Stimulated activated CD8-positive, alpha-beta memory T cell treated with anti-CD3 and anti-CD28 coated beads, Interleukin-7, amount 100 ng/mL, for 1 hour (primary cell): ENCODE results near the gene AAMP.
"Not testable (repeated sequence)": the region's sequence is repeated elsewhere in the genome, so short reads cannot be mapped to it uniquely, and the experiment has no call there.

Experiments used
- DNase-seq, 2 donors: peaks; one replicate each; pipeline ENCODE4 v3.0.0-alpha.2; 2020; ENCODE audit warnings: low read depth in 2 of 2

AAMP gene, protein sequence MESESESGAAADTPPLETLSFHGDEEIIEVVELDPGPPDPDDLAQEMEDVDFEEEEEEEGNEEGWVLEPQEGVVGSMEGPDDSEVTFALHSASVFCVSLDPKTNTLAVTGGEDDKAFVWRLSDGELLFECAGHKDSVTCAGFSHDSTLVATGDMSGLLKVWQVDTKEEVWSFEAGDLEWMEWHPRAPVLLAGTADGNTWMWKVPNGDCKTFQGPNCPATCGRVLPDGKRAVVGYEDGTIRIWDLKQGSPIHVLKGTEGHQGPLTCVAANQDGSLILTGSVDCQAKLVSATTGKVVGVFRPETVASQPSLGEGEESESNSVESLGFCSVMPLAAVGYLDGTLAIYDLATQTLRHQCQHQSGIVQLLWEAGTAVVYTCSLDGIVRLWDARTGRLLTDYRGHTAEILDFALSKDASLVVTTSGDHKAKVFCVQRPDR

GRCh38 chr2:218269900-218270720 lies at the start of gene AAMP, which contains the start of gene PNKD:
TSS of gene AAMP (minus strand) at chr2:218270137. CDS start at chr2:218270086, 51 bp downstream.
TSS of gene PNKD (plus strand) at chr2:218270519. CDS start at chr2:218270536, 17 bp downstream.
- DNase-seq: peak; percentile 100

GRCh38 chr2:218318241-218318640 lies 48.3 kb upstream of the AAMP start:
- DNase-seq: no peak

DNA sequence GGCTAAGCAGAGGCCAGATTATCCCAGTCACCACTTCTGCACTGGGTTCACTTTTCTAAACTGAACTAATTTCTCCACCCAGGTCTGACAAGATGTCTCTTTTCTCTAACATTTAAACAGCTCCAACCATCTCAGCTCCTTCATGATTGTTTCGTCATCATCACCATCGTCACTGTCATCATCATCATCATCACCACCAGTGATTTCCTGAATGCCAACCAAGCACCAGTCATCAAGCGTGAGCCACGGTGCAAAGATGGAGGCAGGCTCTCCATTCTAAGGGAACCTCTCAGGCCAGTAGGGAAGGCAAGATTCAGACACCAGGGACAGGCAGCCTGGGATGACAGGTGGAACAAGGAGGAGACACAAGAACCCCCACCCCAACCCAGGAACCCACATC lies 47.9 kb upstream of the AAMP start:
- no peak for DNase-seq

GRCh38 chr2:218317303-218317630 lies 47.3 kb upstream of the AAMP start:
- DNase-seq: no peak

DNA sequence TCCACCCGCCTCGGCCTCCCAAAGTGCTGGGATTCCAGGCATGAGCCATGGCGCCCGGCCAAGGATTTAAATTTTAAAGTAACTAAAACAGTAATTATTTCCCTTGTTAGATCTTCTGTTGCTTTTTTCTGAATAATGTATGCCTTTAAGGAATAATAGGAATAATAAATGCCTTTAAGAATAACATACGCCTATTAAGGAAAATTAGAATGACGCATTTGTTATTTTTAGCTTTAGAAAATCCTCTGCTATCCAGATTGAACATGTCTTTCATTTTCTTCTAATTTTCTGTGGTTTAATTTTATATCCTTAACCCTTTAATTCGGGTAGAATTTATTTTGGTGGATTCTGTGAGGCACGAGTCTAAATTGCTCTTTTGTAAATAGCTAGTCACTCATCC lies 45.5 kb upstream of the AAMP start:
- no peak for DNase-seq

DNA sequence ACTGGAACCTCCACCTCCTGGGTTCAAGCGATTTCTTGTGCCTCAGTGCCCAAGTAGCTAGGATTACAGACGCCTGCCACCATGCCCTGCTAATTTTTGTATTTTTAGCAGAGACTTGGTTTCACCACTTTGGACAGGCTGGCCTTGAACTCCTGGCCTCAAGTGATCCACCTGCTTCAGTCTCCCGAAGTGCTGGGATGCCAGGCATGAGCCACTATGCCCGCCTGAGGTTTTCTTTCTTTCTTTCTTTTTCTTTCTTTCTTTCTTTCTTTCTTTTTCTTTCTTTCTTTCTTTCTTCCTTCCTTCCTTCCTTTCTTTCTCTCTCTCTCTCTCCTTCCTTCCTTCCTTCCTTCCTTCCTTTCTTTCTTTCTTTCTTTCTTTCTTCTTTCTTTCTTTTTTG lies 44.8 kb upstream of the AAMP start:
- DNase-seq: not testable (repeated sequence)

DNA sequence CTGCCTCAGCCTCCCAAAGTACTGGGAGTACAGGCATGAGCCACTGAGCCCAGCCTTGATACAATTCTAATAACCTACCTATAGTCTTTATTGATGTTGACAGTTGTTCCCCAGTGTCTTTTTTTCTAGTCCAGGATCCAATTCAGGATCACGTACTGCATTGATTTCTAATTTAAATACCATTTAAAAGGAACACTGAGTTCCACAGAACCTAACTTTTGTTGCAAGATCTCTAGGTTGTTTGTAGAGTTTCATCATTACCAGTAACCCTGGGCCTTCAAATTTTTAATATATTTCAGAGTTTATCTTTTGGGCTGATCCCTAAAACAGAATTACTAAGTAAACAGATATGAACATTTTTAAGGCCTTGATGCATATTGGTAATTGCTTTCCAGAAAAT lies 43.4 kb upstream of the AAMP start:
- DNase-seq: no peak

GRCh38 chr2:218312267-218312756 lies 42.4 kb upstream of the AAMP start:
- no peak for DNase-seq

GRCh38 chr2:218311541-218312266 lies 41.8 kb upstream of the AAMP start:
- not testable (repeated sequence) for DNase-seq

GRCh38 chr2:218310853-218311540 lies 41.1 kb upstream of the AAMP start:
- DNase-seq: no peak

DNA sequence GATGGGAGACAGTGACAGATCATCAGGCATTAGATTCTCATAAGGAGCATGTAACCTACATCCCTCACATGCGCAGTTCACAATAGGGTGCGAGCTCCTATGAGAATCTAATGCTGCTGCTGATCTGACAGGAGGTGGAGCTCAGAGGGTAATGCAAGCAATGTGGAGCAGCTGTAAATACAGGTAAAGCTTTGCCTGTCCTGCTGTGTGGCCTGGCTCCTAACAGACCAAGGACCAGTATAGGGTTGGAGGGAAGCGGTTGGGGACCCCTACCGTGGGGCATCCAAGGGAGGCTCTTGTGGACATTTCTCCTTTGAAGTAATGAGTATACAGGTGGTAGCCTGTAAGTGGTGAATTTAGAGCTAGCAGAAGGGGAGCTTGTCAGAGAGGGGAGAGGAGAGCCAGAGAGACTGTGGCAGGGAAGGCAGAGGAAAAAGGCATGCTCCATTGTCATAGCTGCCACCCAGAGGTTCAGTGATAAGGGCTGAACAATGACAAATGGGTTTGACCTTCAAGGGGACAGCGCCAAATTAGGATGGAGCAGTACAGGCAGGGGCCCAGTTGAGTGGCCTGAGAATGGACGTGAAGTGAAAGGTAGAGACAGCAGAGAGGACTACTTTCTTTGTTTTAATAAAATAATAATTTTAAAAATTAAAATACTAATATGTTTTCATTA lies 37.6 kb upstream of the AAMP start:
- DNase-seq: no peak

GRCh38 chr2:218306184-218306920 lies 36.4 kb upstream of the AAMP start:
- DNase-seq: no peak

GRCh38 chr2:218305383-218305782 lies 35.4 kb upstream of the AAMP start:
- no peak for DNase-seq

- peak; percentile 72 to 85 for DNase-seq
Observed at GRCh38 chr2:218301176-218301819, 31.4 kb upstream of the AAMP start.

- DNase-seq: no peak
Observed at GRCh38 chr2:218300141-218300540, 30.2 kb upstream of the AAMP start.

GRCh38 chr2:218298314-218298875 lies 28.5 kb upstream of the AAMP start:
- no peak for DNase-seq

- DNase-seq: no peak
Observed at GRCh38 chr2:218296847-218297246, 26.9 kb upstream of the AAMP start.

DNA sequence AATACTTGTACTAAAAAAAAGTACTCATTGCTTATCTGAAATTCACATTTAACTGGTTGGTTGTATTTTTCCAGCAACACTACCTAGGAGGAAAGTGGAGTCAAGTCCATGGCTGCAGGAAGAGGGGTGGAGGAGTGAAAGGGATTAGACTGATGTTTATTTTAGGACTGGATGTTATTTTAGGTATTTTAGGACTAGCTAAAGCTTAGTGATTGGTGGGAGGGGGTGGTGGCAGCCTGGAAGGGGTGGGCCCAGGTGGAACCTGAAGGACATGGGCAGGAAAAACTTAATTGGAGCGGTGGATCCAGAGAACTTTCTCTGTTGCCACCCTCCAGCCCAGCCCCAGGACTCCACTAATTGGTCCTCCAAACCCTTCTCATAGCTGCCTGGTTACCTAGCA lies 26.3 kb upstream of the AAMP start:
- no peak for DNase-seq

GRCh38 chr2:218295029-218295428 lies 25.1 kb upstream of the AAMP start:
- DNase-seq: no peak
